HepG2 (cell line): Measurements from ENCODE around the gene AHCY. TPM values are rescaled to one million over a fixed set of nuclear protein-coding genes. Genes with fewer than 3 reads are reported as not detected.

Source experiments
- CEBPG ChIP-seq: IDR thresholded peaks from 2 replicates; pipeline ENCODE4 v1.6.1; 2016
- CHD4 ChIP-seq: fragments of 200-600 bp; sonication (generic); IDR thresholded peaks from 2 replicates; pipeline ENCODE4 v1.7.0; 2017; ENCODE audit warnings: mild to moderate bottlenecking, low read length, borderline replicate concordance
- CTCF ChIP-seq: sonication (generic); formaldehyde crosslinking; IDR thresholded peaks from 2 replicates; pipeline ENCODE4 v1.5.0; 2020; ENCODE audit warnings: mild to moderate bottlenecking, missing genetic modification reagents, moderate library complexity
- DBP ChIP-seq: sonication (generic); formaldehyde crosslinking; IDR thresholded peaks from 2 replicates; pipeline ENCODE4 v1.4.0; 2020; ENCODE audit warnings: missing genetic modification reagents; ENCODE audit errors: not compliant biosample characterization
- DNMT1 ChIP-seq: sonication (generic); formaldehyde crosslinking; IDR thresholded peaks from 2 replicates; pipeline ENCODE4 v1.5.1; 2020; ENCODE audit warnings: mild to moderate bottlenecking, missing genetic modification reagents
- FOSL2 ChIP-seq: sonication (generic); formaldehyde crosslinking; IDR thresholded peaks from 2 replicates; pipeline ENCODE4 v1.4.0; 2020; ENCODE audit warnings: missing genetic modification reagents
- GPBP1L1 ChIP-seq: sonication (generic); formaldehyde crosslinking; IDR thresholded peaks from 2 replicates; pipeline ENCODE4 v1.5.0; 2020; ENCODE audit warnings: mild to moderate bottlenecking, missing genetic modification reagents
- HOXA3 ChIP-seq: sonication (generic); formaldehyde crosslinking; IDR thresholded peaks from 2 replicates; pipeline ENCODE4 v1.5.0; 2020; ENCODE audit warnings: missing genetic modification reagents
- HOXA9 ChIP-seq: sonication (generic); formaldehyde crosslinking; IDR thresholded peaks from 2 replicates; pipeline ENCODE4 v1.8.1; 2022; ENCODE audit warnings: missing genetic modification reagents, mild to moderate bottlenecking, moderate library complexity, borderline replicate concordance
- IKZF5 ChIP-seq: IDR thresholded peaks from 2 replicates; pipeline ENCODE4 v1.6.1; 2018; ENCODE audit warnings: missing genetic modification reagents, mild to moderate bottlenecking, missing compliant biosample characterization
- KDM6A ChIP-seq: IDR thresholded peaks from 2 replicates; pipeline ENCODE4 v1.6.1; 2016; ENCODE audit warnings: low read depth
- MATR3 ChIP-seq: sonication (generic); formaldehyde crosslinking; IDR thresholded peaks from 2 replicates; pipeline ENCODE4 v1.4.0; 2020; ENCODE audit warnings: missing genetic modification reagents
- MXI1 ChIP-seq: IDR thresholded peaks from 3 replicates; pipeline ENCODE4 v1.6.1; 2012; ENCODE audit warnings: low read depth, low read length, inconsistent platforms, borderline replicate concordance
- SIN3A ChIP-seq: IDR thresholded peaks from 2 replicates; pipeline ENCODE4 v1.6.1; 2011; ENCODE audit warnings: low read depth, mild to moderate bottlenecking, control low read depth, low read length, borderline replicate concordance
- TBX3 ChIP-seq: fragments of 450-650 bp; IDR thresholded peaks from 2 replicates; pipeline ENCODE4 v1.6.1; 2017; ENCODE audit warnings: antibody characterized with exemption, mild to moderate bottlenecking, inconsistent platforms, borderline replicate concordance
- TEF ChIP-seq: sonication (generic); formaldehyde crosslinking; IDR thresholded peaks from 2 replicates; pipeline ENCODE4 v1.5.0; 2020; ENCODE audit warnings: missing genetic modification reagents
- THAP11 ChIP-seq: IDR thresholded peaks from 2 replicates; pipeline ENCODE4 v1.6.1; 2016; ENCODE audit warnings: missing biosample characterization, missing genetic modification reagents
- ZFAT ChIP-seq: sonication (generic); formaldehyde crosslinking; conservative IDR thresholded peaks from 2 replicates; pipeline ENCODE4 v1.8.1; 2023; ENCODE audit warnings: missing genetic modification reagents, inconsistent platforms
- ZKSCAN5 ChIP-seq: sonication (generic); formaldehyde crosslinking; IDR thresholded peaks from 2 replicates; pipeline ENCODE4 v1.5.1; 2020; ENCODE audit warnings: mild to moderate bottlenecking, missing genetic modification reagents
- ZNF343 ChIP-seq: sonication (generic); formaldehyde crosslinking; IDR thresholded peaks from 2 replicates; pipeline ENCODE4 v1.4.0; 2020; ENCODE audit warnings: mild to moderate bottlenecking, missing genetic modification reagents
- ZNF460 ChIP-seq: sonication (generic); formaldehyde crosslinking; IDR thresholded peaks from 2 replicates; pipeline ENCODE4 v1.5.1; 2020; ENCODE audit warnings: missing genetic modification reagents, mild to moderate bottlenecking, borderline replicate concordance
- ZNF510 ChIP-seq: sonication (generic); formaldehyde crosslinking; IDR thresholded peaks from 2 replicates; pipeline ENCODE4 v1.4.0; 2020; ENCODE audit warnings: low read depth, mild to moderate bottlenecking, missing genetic modification reagents
- ZNF557 ChIP-seq: sonication (generic); formaldehyde crosslinking; IDR thresholded peaks from 2 replicates; pipeline ENCODE4 v1.4.0; 2020; ENCODE audit warnings: missing genetic modification reagents
- ZNF672 ChIP-seq: sonication (generic); formaldehyde crosslinking; IDR thresholded peaks from 2 replicates; pipeline ENCODE4 v1.8.1; 2022; ENCODE audit warnings: missing genetic modification reagents
- ZSCAN29 ChIP-seq: sonication (generic); formaldehyde crosslinking; conservative IDR thresholded peaks from 2 replicates; pipeline ENCODE4 v1.4.0; 2020; ENCODE audit warnings: mild to moderate bottlenecking, missing genetic modification reagents
- polyA plus RNA-seq, 8 experiments: library from polyadenylated mRNA; depleted of rRNA in 3 of 8; stranded (reverse) in 7 of 8; unstranded in 1 of 8; fragments of >200 nt; fragmentation: Illumina TruSeq in 4 of 8; extraction: Trizol in 4 of 8; gene quantifications; 2 replicates each; pipeline versions ENCODE4 v1.2.1 to v1.2.3, GENCODE V29; 2011 to 2016; ENCODE audit warnings: low read depth in 4 of 8, missing spikeins in 1 of 8, mixed read lengths in 1 of 8; ENCODE audit not compliant: insufficient read depth in 1 of 8
- total RNA-seq, 5 experiments: library from RNA; depleted of rRNA; stranded (reverse); fragments of >200 nt; fragmentation: Illumina TruSeq; extraction: Trizol; gene quantifications; 2 replicates each; pipeline ENCODE4 v1.2.3, GENCODE V29; 2016; ENCODE audit warnings: low read depth in 1 of 5

AHCY gene
- total and polyA plus RNA-seq, 2 of the 13 experiments (the other 11 are each of a cell fraction or from before 2014, with no cell fraction given) = 407 to 419 TPM

- TF ChIP-seq ZNF460 (CRISPR knock-in tag) (0 out of 2 replicates have a peak, but pooled peaks have one; percentile 9), DNMT1 (CRISPR knock-in tag) (peak; percentile 92), TBX3 (no peak; the same call in 1 of the 2 replicates), TEF (CRISPR knock-in tag) (peak; percentile 71), KDM6A (peak; percentile 42; the same call in 1 of the 2 replicates), HOXA3 (CRISPR knock-in tag) (peak; percentile 92), CHD4 (no peak), CEBPG (CRISPR knock-in tag) (peak; percentile 67; the same call in 1 of the 2 replicates), ZNF672 (CRISPR knock-in tag) (no peak), DBP (CRISPR knock-in tag) (peak; percentile 83), SIN3A (no peak; the same call in 1 of the 2 replicates), THAP11 (CRISPR knock-in tag) (peak; percentile 100), ZNF510 (CRISPR knock-in tag) (no peak), CTCF (CRISPR knock-in tag) (no peak), ZFAT (CRISPR knock-in tag) (peak; percentile 65; the same call in 1 of the 2 replicates), GPBP1L1 (no peak), MATR3 (CRISPR knock-in tag) (0 out of 2 replicates have a peak, but pooled peaks have one; percentile 19), FOSL2 (CRISPR knock-in tag) (peak; percentile 43), HOXA9 (CRISPR knock-in tag) (peak; percentile 18; the same call in 1 of the 2 replicates), IKZF5 (peak; percentile 98), ZSCAN29 (no peak), ZKSCAN5 (CRISPR knock-in tag) (no peak), MXI1 (peak; percentile 99), ZNF343 (CRISPR knock-in tag) (peak; percentile 85), ZNF557 (CRISPR knock-in tag) (no peak; the same call in 1 of the 2 replicates)
These were observed at the start of gene AHCY (continued) for GRCh38 chr20:34302723-34303533.
